ENCODE data around the gene GALNT11. TPM values are rescaled to one million over a fixed set of nuclear protein-coding genes. Genes with fewer than 3 reads are reported as not detected.
A peak's percentile ranks its signal among the peaks of the same experiment; 100 is the strongest.

Gene GALNT11
- total and polyA plus RNA-seq, 2 of the 4 experiments (the other 2 are of a cell fraction): 24.4 to 29.3 TPM

DNA sequence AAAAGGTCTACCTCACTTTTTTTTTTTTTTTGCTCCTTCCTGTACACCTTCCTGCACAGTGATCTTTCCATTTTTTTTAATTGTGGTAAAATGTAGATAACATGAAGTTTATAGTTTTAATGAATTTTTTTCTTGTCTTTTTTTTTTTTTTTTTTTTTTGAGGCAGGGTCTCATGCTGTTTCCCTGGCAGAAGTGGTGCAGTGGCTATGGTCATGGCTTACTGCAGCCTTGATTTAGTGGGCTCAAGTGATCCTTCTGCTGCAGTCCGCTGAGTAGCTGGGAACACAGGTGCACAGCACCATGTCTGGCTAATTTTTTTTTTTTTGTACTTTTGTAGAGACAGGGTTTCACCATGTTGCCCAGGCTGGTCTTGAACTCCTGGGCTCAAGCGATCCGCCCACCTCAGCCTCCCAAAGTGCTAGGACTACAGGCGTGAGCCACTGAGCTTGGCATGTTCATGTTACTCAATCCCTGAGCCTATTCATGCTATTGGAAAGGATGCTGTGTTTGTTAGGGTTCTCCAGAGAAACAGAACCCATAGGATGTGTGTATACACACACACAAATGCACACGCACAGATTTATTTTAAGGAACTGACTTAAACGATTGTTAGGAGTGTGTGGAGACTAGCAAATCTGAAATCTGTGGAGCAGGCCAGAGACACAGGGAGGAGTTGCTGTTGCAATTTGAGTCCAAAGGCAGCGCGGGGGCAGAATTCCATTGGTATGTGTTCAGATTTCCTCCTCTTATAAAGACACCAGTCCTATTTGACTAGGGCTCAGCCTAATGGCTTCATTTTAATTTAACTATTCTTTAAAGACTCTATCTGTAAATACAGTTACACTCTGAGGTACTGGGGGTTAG, 29.1 kb downstream of the GALNT11 start:
- POLR2A ChIA-PET (ENCODE audit: unreplicated experiment): no interaction called here
- in situ Hi-C loops (cut with MboI; ENCODE audit: low sequenced_read_pairs) (no loop called here), intact Hi-C loops (cut with micrococcal nuclease) (no loop called here), dilution Hi-C loops (cut with HindIII; ENCODE audit: low sequenced_read_pairs, unreplicated experiment) (no loop called here)
- H3K18ac ChIP-seq (ENCODE audit: low read depth, low read length): no peak overlapping the region
- H3K27me3 ChIP-seq (ENCODE audit: control insufficient read depth, insufficient read depth, low read length): no peaks in the 10 kb centered on the region
- no peak overlapping the region for H2AK9ac ChIP-seq (replicated peaks; ENCODE audit: low read depth, low read length, poor library complexity)
- peaks cover 7% of the 10 kb centered on the region; the same call in 1 of the 2 replicates for H3K9me1 ChIP-seq (ENCODE audit: insufficient read depth, low read length)
- H3K56ac ChIP-seq (ENCODE audit: extremely low read depth, insufficient read depth, low read length): no peak overlapping the region
- peaks cover 14 to 27% of the 10 kb centered on the region in 2 experiments for H3K79me1 ChIP-seq (ENCODE audit: low read depth in 1 of 2, low read length in 2 of 2)
- H2AFZ ChIP-seq (replicated peaks; ENCODE audit: low read length, poor library complexity): no peak overlapping the region
- no peaks in the 10 kb centered on the region for H3K36me3 ChIP-seq (ENCODE audit: control insufficient read depth, insufficient read depth, low read length)
- BruUV-seq (replicated peaks): no TSS peak
- no peaks in the 10 kb centered on the region; the same call in 1 of the 2 replicates for H4K20me1 ChIP-seq (ENCODE audit: insufficient read depth, low read length)
- no peaks in the 10 kb centered on the region for H3K9me3 ChIP-seq (ENCODE audit: control insufficient read depth, insufficient read depth, low read length)
- H2AK5ac ChIP-seq (ENCODE audit: low read depth, low read length): no peak overlapping the region
- no peak overlapping the region for H3K9ac ChIP-seq (ENCODE audit: low read depth, low read length)
- no peak overlapping the region for H2BK15ac ChIP-seq (ENCODE audit: low read depth, low read length)
- DNase-seq: peak; percentile 80
- no peak overlapping the region for H4K91ac ChIP-seq (ENCODE audit: insufficient read depth, low read depth, low read length)
- no peak overlapping the region for H4K8ac ChIP-seq (ENCODE audit: low read depth in 2 of 2, low read length in 2 of 2)
- CTCF ChIA-PET: interaction anchor here (0.6 kb wide), 1 partner anchor 39 kb away, joined by 3 read pairs; no protein-coding TSS in a partner anchor
- H3K4me2 ChIP-seq (ENCODE audit: low read depth, low read length): peak overlapping the region; percentile 14; the same call in 1 of the 2 replicates
- ATAC-seq (ENCODE audit: low read depth): peak; percentile 86
- H3K4me3 ChIP-seq (ENCODE audit: insufficient read depth, low read depth, low read length): no peak overlapping the region
- TF ChIP-seq FOS (IDR thresholded peaks at IDR 0.05; ENCODE audit: low read depth, low read length) (no peak), RAD21 (IDR thresholded peaks at IDR 0.05; ENCODE audit: low read length) (no peak), NFE2L2 (IDR thresholded peaks at IDR 0.05; ENCODE audit: low read depth, low read length) (no peak), MAZ (IDR thresholded peaks at IDR 0.05; ENCODE audit: borderline replicate concordance, low read depth, low read length) (no peak), RFX5 (IDR thresholded peaks at IDR 0.05; ENCODE audit: low read depth, low read length) (no peak), CEBPB (IDR thresholded peaks at IDR 0.05; ENCODE audit: low read depth, low read length) (no peak; the same call in 1 of the 2 replicates), POLR2A (IDR thresholded peaks at IDR 0.05; ENCODE audit: low read depth, low read length) (no peak), CHD1 (IDR thresholded peaks at IDR 0.05; ENCODE audit: low read depth, low read length) (no peak)
- TF ChIP-seq, protein P1, sequence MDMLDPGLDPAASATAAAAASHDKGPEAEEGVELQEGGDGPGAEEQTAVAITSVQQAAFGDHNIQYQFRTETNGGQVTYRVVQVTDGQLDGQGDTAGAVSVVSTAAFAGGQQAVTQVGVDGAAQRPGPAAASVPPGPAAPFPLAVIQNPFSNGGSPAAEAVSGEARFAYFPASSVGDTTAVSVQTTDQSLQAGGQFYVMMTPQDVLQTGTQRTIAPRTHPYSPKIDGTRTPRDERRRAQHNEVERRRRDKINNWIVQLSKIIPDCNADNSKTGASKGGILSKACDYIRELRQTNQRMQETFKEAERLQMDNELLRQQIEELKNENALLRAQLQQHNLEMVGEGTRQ (IDR thresholded peaks at IDR 0.05; ENCODE audit: low read depth, low read length): no peak
- WGBS, 2 experiments (ENCODE audit: extremely low coverage in 2 of 2, insufficient read length in 1 of 2): no CpG with 5 or more reads among the region's 8 CpGs
- no peak overlapping the region for H4K5ac ChIP-seq (ENCODE audit: low read depth, low read length)
- no peak overlapping the region for H2BK120ac ChIP-seq (ENCODE audit: low read depth, low read length)
- H2BK20ac ChIP-seq (ENCODE audit: low read depth, low read length): no peak overlapping the region
- no peak overlapping the region for H3K27ac ChIP-seq (ENCODE audit: insufficient read depth, low read length)
- H3K23ac ChIP-seq (ENCODE audit: low read depth, low read length): no peak overlapping the region
- H3K4ac ChIP-seq (ENCODE audit: low read depth, low read length): no peak overlapping the region
- H2BK5ac ChIP-seq (ENCODE audit: low read depth, low read length, poor library complexity, severe bottlenecking): no peak overlapping the region
- peaks cover 7% of the 10 kb centered on the region for H3K4me1 ChIP-seq (ENCODE audit: control insufficient read depth, insufficient read depth, low read length)
- no peak overlapping the region for H3K14ac ChIP-seq (replicated peaks; ENCODE audit: low read depth, low read length)

All from IMR-90 (cell line).